Loucy (cell line): ENCODE measurements around the gene HS3ST3A1.

ENCODE experiments used
- H2AFZ ChIP-seq: fragments of 200-600 bp; sonication (generic); 2 replicates; pipeline ENCODE4 v1.6.0; 2016; ENCODE audit warnings: antibody characterized with exemption, mild to moderate bottlenecking, low read length, moderate library complexity
- H3F3A ChIP-seq: fragments of 200-600 bp; 2 replicates; pipeline ENCODE4 v1.6.0; 2016; ENCODE audit warnings: antibody characterized with exemption, low read depth, mild to moderate bottlenecking
- H3K27me3 ChIP-seq: fragments of 200-600 bp; sonication (generic); 2 replicates; pipeline ENCODE4 v1.6.1; 2014; ENCODE audit warnings: low read length, mild to moderate bottlenecking; ENCODE audit not compliant: insufficient read depth, poor library complexity, severe bottlenecking
- H3K36me3 ChIP-seq: fragments of 200-600 bp; sonication (generic); 2 replicates; pipeline ENCODE4 v1.6.1; 2016; ENCODE audit warnings: low read length; ENCODE audit not compliant: insufficient read depth
- H3K4me1 ChIP-seq: fragments of 200-600 bp; sonication (generic); 2 replicates; pipeline ENCODE4 v1.5.1; 2014; ENCODE audit warnings: low read length, mild to moderate bottlenecking; ENCODE audit not compliant: insufficient read depth, poor library complexity, severe bottlenecking
- H3K4me2 ChIP-seq: fragments of 200-600 bp; sonication (generic); 2 replicates; pipeline ENCODE4 v1.6.0; 2014; ENCODE audit warnings: antibody characterized with exemption, low read length, low read depth, mild to moderate bottlenecking; ENCODE audit not compliant: poor library complexity, severe bottlenecking
- H3K4me3 ChIP-seq: fragments of 200-600 bp; sonication (generic); 2 replicates; pipeline ENCODE4 v1.5.1; 2014; ENCODE audit warnings: low read length, mild to moderate bottlenecking, mixed read lengths; ENCODE audit not compliant: poor library complexity, severe bottlenecking
- H3K79me2 ChIP-seq: fragments of 200-600 bp; sonication (generic); 2 replicates; pipeline ENCODE4 v1.6.1; 2014; ENCODE audit warnings: low read length; ENCODE audit not compliant: insufficient read depth
- H3K9ac ChIP-seq: fragments of 200-600 bp; sonication (generic); 2 replicates; pipeline ENCODE4 v1.6.0; 2014; ENCODE audit warnings: mild to moderate bottlenecking, low read depth, low read length, moderate library complexity; ENCODE audit not compliant: poor library complexity, severe bottlenecking
- H3K9me2 ChIP-seq: fragments of 200-600 bp; sonication (generic); replicated peaks from 2 replicates; pipeline ENCODE4 v1.6.1; 2016; ENCODE audit warnings: low read depth, low read length, mixed read lengths
- H3K9me3 ChIP-seq: fragments of 200-600 bp; sonication (generic); 2 replicates; pipeline ENCODE4 v1.6.1; 2014; ENCODE audit warnings: mild to moderate bottlenecking, antibody characterized with exemption, low read length, low read depth; ENCODE audit not compliant: insufficient read depth
- H4K20me1 ChIP-seq: fragments of 200-600 bp; sonication (generic); 2 replicates; pipeline ENCODE4 v1.6.0; 2014; ENCODE audit warnings: antibody characterized with exemption, low read length, mild to moderate bottlenecking; ENCODE audit not compliant: insufficient read depth, poor library complexity, severe bottlenecking
- CTCF ChIP-seq: fragments of 200-600 bp; sonication (generic); conservative IDR thresholded peaks from 2 replicates; pipeline ENCODE4 v1.5.1; 2014; ENCODE audit warnings: mild to moderate bottlenecking, antibody characterized with exemption, low read length
- EZH2phosphoT487 ChIP-seq: fragments of 200-600 bp; IDR thresholded peaks from 2 replicates; pipeline ENCODE4 v1.6.1; 2018; ENCODE audit warnings: antibody characterized with exemption, mild to moderate bottlenecking, moderate library complexity, borderline replicate concordance

Gene HS3ST3A1

GRCh38 chr17:13558588-13558987 lies 43.1 kb downstream of the HS3ST3A1 start:
- Histone ChIP-seq H3K4me3 (no peak overlapping the region), H3K79me2 (no peaks in the 10 kb centered on the region), H3K4me2 (no peak overlapping the region), H2AFZ (no peak overlapping the region), H4K20me1 (no peaks in the 10 kb centered on the region), H3K9me2 (no peaks in the 10 kb centered on the region), H3F3A (no peaks in the 10 kb centered on the region), H3K9ac (no peak overlapping the region), H3K36me3 (no peaks in the 10 kb centered on the region), H3K4me1 (no peaks in the 10 kb centered on the region), H3K27me3 (no peaks in the 10 kb centered on the region), H3K9me3 (peaks cover 3% of the 10 kb centered on the region; the same call in 1 of the 2 replicates)
- TF ChIP-seq EZH2phosphoT487 (no peak), CTCF (no peak)

GRCh38 chr17:13557077-13557476 lies 44.7 kb downstream of the HS3ST3A1 start:
- Histone ChIP-seq H3K4me3 (no peak overlapping the region), H3K36me3 (no peaks in the 10 kb centered on the region), H3K9me2 (no peaks in the 10 kb centered on the region), H3K79me2 (no peaks in the 10 kb centered on the region), H3K4me1 (no peaks in the 10 kb centered on the region), H3K9ac (no peak overlapping the region), H4K20me1 (no peaks in the 10 kb centered on the region), H3K9me3 (no peaks in the 10 kb centered on the region), H3K27me3 (no peaks in the 10 kb centered on the region), H2AFZ (no peak overlapping the region), H3K4me2 (no peak overlapping the region), H3F3A (no peaks in the 10 kb centered on the region)
- no peak for TF ChIP-seq CTCF
- TF ChIP-seq EZH2phosphoT487, result no peak

GRCh38 chr17:13554231-13554630 lies 47.5 kb downstream of the HS3ST3A1 start:
- no peaks in the 10 kb centered on the region for H3K4me1 ChIP-seq
- H3K79me2 ChIP-seq, result no peaks in the 10 kb centered on the region
- no peak overlapping the region for H3K4me3 ChIP-seq
- no peaks in the 10 kb centered on the region; the same call in 1 of the 2 replicates for H3K9me3 ChIP-seq
- H3K27me3 ChIP-seq, result no peaks in the 10 kb centered on the region
- H4K20me1 ChIP-seq, result no peaks in the 10 kb centered on the region
- H3K9ac ChIP-seq, result no peak overlapping the region
- no peaks in the 10 kb centered on the region for H3K36me3 ChIP-seq
- TF ChIP-seq CTCF, result no peak
- no peak for TF ChIP-seq EZH2phosphoT487
- H3K9me2 ChIP-seq, result no peaks in the 10 kb centered on the region
- H3F3A ChIP-seq, result no peaks in the 10 kb centered on the region
- no peak overlapping the region for H2AFZ ChIP-seq
- H3K4me2 ChIP-seq, result no peak overlapping the region
